MV-4-11 (cell line): ENCODE measurements around the gene ATF7IP.
"Not testable (repeated sequence)": the region's sequence is repeated elsewhere in the genome, so short reads cannot be mapped to it uniquely, and the experiment has no call there.

ENCODE experiments used
- DNase-seq: peaks from one replicate; lab custom pipeline; 2025; lab: John Stamatoyannopoulos, UW

Gene ATF7IP

GRCh38 chr12:14365294-14366208 is at the start of gene ATF7IP:
Gene ATF7IP (plus strand): TSS chr12:14365682. CDS start chr12:14423916, 58,234 bp downstream.
- DNase-seq = peak; percentile 99

GRCh38 chr12:14317362-14318146 is 47.9 kb upstream of the ATF7IP start:
- no peak for DNase-seq

GRCh38 chr12:14319704-14320427 is 45.6 kb upstream of the ATF7IP start:
- DNase-seq = not testable (repeated sequence)

- no peak for DNase-seq
Observed at GRCh38 chr12:14322403-14322802, 43.1 kb upstream of the ATF7IP start.

GRCh38 chr12:14325716-14326343 is 39.7 kb upstream of the ATF7IP start:
- DNase-seq = no peak

GRCh38 chr12:14326699-14327098 is 38.8 kb upstream of the ATF7IP start:
- DNase-seq = no peak

GRCh38 chr12:14327711-14328110 is 37.8 kb upstream of the ATF7IP start:
- peak; percentile 98 for DNase-seq

GRCh38 chr12:14332482-14332881 is 33.0 kb upstream of the ATF7IP start:
- no peak for DNase-seq

GRCh38 chr12:14340371-14340770 is 25.1 kb upstream of the ATF7IP start:
- DNase-seq = no peak

- DNase-seq = not testable (repeated sequence)
Observed at GRCh38 chr12:14351524-14351923, 14.0 kb upstream of the ATF7IP start.

- not testable (repeated sequence) for DNase-seq
Observed at GRCh38 chr12:14352066-14352465, 13.4 kb upstream of the ATF7IP start.

GRCh38 chr12:14354665-14355064 is 10.8 kb upstream of the ATF7IP start:
- DNase-seq = not testable (repeated sequence)

GRCh38 chr12:14356147-14356546 is 9.3 kb upstream of the ATF7IP start:
- DNase-seq = no peak

GRCh38 chr12:14357486-14357885 is 8.0 kb upstream of the ATF7IP start:
- no peak for DNase-seq

- DNase-seq = no peak
Observed at GRCh38 chr12:14362352-14362751, 3.1 kb upstream of the ATF7IP start.

GRCh38 chr12:14364583-14365271 is 755 bp upstream of the ATF7IP start:
- DNase-seq = no peak

- peak; percentile 41 for DNase-seq
Observed at GRCh38 chr12:14366209-14367039, 942 bp downstream of the ATF7IP start.

GRCh38 chr12:14367040-14367661 is 1.7 kb downstream of the ATF7IP start:
- DNase-seq = peak; percentile 78

- DNase-seq = no peak
Observed at GRCh38 chr12:14369311-14369710, 3.8 kb downstream of the ATF7IP start.

GRCh38 chr12:14373217-14373616 is 7.7 kb downstream of the ATF7IP start:
- DNase-seq = no peak
